HEK293 (cell line): ENCODE measurements around the gene INAVA.

Source experiments
- CTCF ChIA-PET: fragments of 350-600 bp; formaldehyde crosslinking; extraction: SDS; loops from one replicate; lab custom pipeline; 2021; ENCODE audit warnings: antibody characterized with exemption; lab: Yijun Ruan, JAX
- POLR2A ChIA-PET: fragments of 300-600 bp; formaldehyde crosslinking; extraction: SDS; loops from one replicate; lab custom pipeline; 2020; ENCODE audit warnings: antibody characterized with exemption, inconsistent platforms; lab: Yijun Ruan, JAX
- H3K27ac ChIP-seq: fragments of 200-500 bp; sonication (Bioruptor generic); 2 replicates; pipeline ENCODE4 v1.5.1; 2014; ENCODE audit warnings: low read depth, low read length, control low read depth, inconsistent platforms; ENCODE audit errors: extremely low read depth
- H3K36me3 ChIP-seq, 2 experiments: fragments of 200-500 bp in 1 of 2; sonication (Bioruptor generic) in 1 of 2; 1 replicate in 1 of 2; 2 replicates in 1 of 2; pipeline ENCODE4 v1.5.1; 2014 to 2017; ENCODE audit warnings: inconsistent platforms in 2 of 2, low read length in 2 of 2; ENCODE audit not compliant: control insufficient read depth in 2 of 2, insufficient read depth in 1 of 2
- H3K4me1 ChIP-seq: fragments of 200-500 bp; sonication (Bioruptor generic); 2 replicates; pipeline ENCODE4 v1.5.1; 2014; ENCODE audit warnings: mild to moderate bottlenecking, low read length, inconsistent platforms; ENCODE audit not compliant: control insufficient read depth, insufficient read depth
- H3K4me3 ChIP-seq: 2 replicates; pipeline ENCODE4 v1.5.1; 2011; ENCODE audit warnings: low read depth, mild to moderate bottlenecking, control low read depth, low read length, moderate library complexity
- H3K9me3 ChIP-seq: fragments of 200-500 bp; sonication (Bioruptor generic); 2 replicates; pipeline ENCODE4 v1.5.1; 2014; ENCODE audit warnings: low read depth, low read length, inconsistent platforms; ENCODE audit not compliant: control insufficient read depth, insufficient read depth
- GLI4 ChIP-seq: fragments of 450-650 bp; formaldehyde crosslinking; IDR thresholded peaks from 2 replicates; pipeline ENCODE4 v1.5.1; 2016; ENCODE audit warnings: missing biosample characterization, missing genetic modification characterization
- KLF1 ChIP-seq: fragments of 450-650 bp; formaldehyde crosslinking; IDR thresholded peaks from 2 replicates; pipeline ENCODE4 v1.5.1; 2016; ENCODE audit warnings: missing biosample characterization, missing genetic modification characterization
- MZF1 ChIP-seq: fragments of 450-650 bp; formaldehyde crosslinking; IDR thresholded peaks from 2 replicates; pipeline ENCODE4 v1.5.1; 2017; ENCODE audit warnings: missing biosample characterization, missing genetic modification characterization, borderline replicate concordance
- SP2 ChIP-seq: fragments of 450-650 bp; formaldehyde crosslinking; IDR thresholded peaks from 2 replicates; pipeline ENCODE4 v1.5.1; 2016; ENCODE audit warnings: missing biosample characterization, missing genetic modification characterization
- TCF7L2 ChIP-seq: IDR thresholded peaks from 2 replicates; pipeline ENCODE4 v1.6.1; 2011; ENCODE audit warnings: low read depth, mild to moderate bottlenecking, inconsistent platforms, low read length, moderate library complexity, borderline replicate concordance
- YY2 ChIP-seq: fragments of 450-650 bp; formaldehyde crosslinking; IDR thresholded peaks from 2 replicates; pipeline ENCODE4 v1.5.1; 2016; ENCODE audit warnings: missing biosample characterization, missing genetic modification characterization
- ZBTB7A ChIP-seq: fragments of 450-650 bp; formaldehyde crosslinking; IDR thresholded peaks from 2 replicates; pipeline ENCODE4 v1.5.1; 2016; ENCODE audit warnings: low read depth, missing biosample characterization, missing genetic modification characterization
- ZBTB8A ChIP-seq: fragments of 450-650 bp; formaldehyde crosslinking; IDR thresholded peaks from 2 replicates; pipeline ENCODE4 v1.5.1; 2016; ENCODE audit warnings: missing biosample characterization, missing genetic modification characterization
- ZIC2 ChIP-seq: fragments of 450-650 bp; formaldehyde crosslinking; IDR thresholded peaks from 2 replicates; pipeline ENCODE4 v1.5.1; 2016; ENCODE audit warnings: missing biosample characterization, missing genetic modification characterization
- ZNF114 ChIP-seq: fragments of 450-650 bp; formaldehyde crosslinking; IDR thresholded peaks from 2 replicates; pipeline ENCODE4 v1.5.0; 2017; ENCODE audit warnings: missing biosample characterization, missing genetic modification characterization
- ZNF175 ChIP-seq: fragments of 450-650 bp; formaldehyde crosslinking; IDR thresholded peaks from 2 replicates; pipeline ENCODE4 v1.5.1; 2016; ENCODE audit warnings: missing biosample characterization, missing genetic modification characterization
- ZNF202 ChIP-seq: fragments of 450-650 bp; formaldehyde crosslinking; IDR thresholded peaks from 2 replicates; pipeline ENCODE4 v1.5.1; 2016; ENCODE audit warnings: missing biosample characterization, missing genetic modification characterization, borderline replicate concordance
- ZNF274 ChIP-seq, 2 experiments: fragments of 200-500 bp in 1 of 2; fragments of 450-650 bp in 1 of 2; sonication (Bioruptor generic) in 1 of 2; formaldehyde crosslinking in 1 of 2; IDR thresholded peaks; 2 replicates each; pipeline versions ENCODE4 v1.5.1 to v1.6.1; 2014 to 2016; ENCODE audit warnings: borderline replicate concordance in 1 of 2, inconsistent platforms in 1 of 2, low read length in 1 of 2, missing biosample characterization in 1 of 2, missing genetic modification characterization in 1 of 2
- ZNF510 ChIP-seq: fragments of 450-650 bp; formaldehyde crosslinking; IDR thresholded peaks from 2 replicates; pipeline ENCODE4 v1.5.1; 2018; ENCODE audit warnings: mild to moderate bottlenecking, missing genetic modification characterization, missing biosample characterization; ENCODE audit not compliant: insufficient replicate concordance
- ZNF544 ChIP-seq: fragments of 450-650 bp; formaldehyde crosslinking; IDR thresholded peaks from 2 replicates; pipeline ENCODE4 v1.5.0; 2017; ENCODE audit warnings: missing biosample characterization, missing genetic modification characterization
- ZNF558 ChIP-seq: fragments of 450-650 bp; formaldehyde crosslinking; IDR thresholded peaks from 2 replicates; pipeline ENCODE4 v1.5.1; 2016; ENCODE audit warnings: missing biosample characterization, missing genetic modification characterization
- ZNF707 ChIP-seq: fragments of 450-650 bp; formaldehyde crosslinking; IDR thresholded peaks from 2 replicates; pipeline ENCODE4 v1.5.1; 2016; ENCODE audit warnings: missing biosample characterization, missing genetic modification characterization
- ZNF747 ChIP-seq: fragments of 450-650 bp; formaldehyde crosslinking; IDR thresholded peaks from 2 replicates; pipeline ENCODE4 v1.5.1; 2016; ENCODE audit warnings: missing biosample characterization, missing genetic modification characterization
- ZNF76 ChIP-seq: fragments of 450-650 bp; formaldehyde crosslinking; IDR thresholded peaks from 2 replicates; pipeline ENCODE4; 2016; ENCODE audit warnings: low read depth, missing biosample characterization, missing genetic modification characterization, borderline replicate concordance
- ZSCAN30 ChIP-seq: fragments of 450-650 bp; IDR thresholded peaks from 2 replicates; pipeline ENCODE4 v1.5.1; 2018; ENCODE audit warnings: missing biosample characterization, mild to moderate bottlenecking, missing genetic modification characterization, moderate library complexity
- TF ChIP-seq, protein P1 (sequence below): fragments of 450-650 bp; IDR thresholded peaks from 2 replicates; pipeline ENCODE4 v1.5.1; 2018; ENCODE audit warnings: missing biosample characterization, missing genetic modification characterization
- TF ChIP-seq, protein P2 (sequence below): fragments of 450-650 bp; formaldehyde crosslinking; IDR thresholded peaks from 2 replicates; pipeline ENCODE4 v1.5.1; 2017; ENCODE audit warnings: missing biosample characterization, missing genetic modification characterization
- TF ChIP-seq, protein P3 (sequence below): fragments of 450-650 bp; formaldehyde crosslinking; IDR thresholded peaks from 2 replicates; pipeline ENCODE4 v1.5.1; 2016; ENCODE audit warnings: missing biosample characterization, missing genetic modification characterization
- TF ChIP-seq, protein P4 (sequence below): fragments of 450-650 bp; formaldehyde crosslinking; IDR thresholded peaks from 2 replicates; pipeline ENCODE4 v1.5.1; 2017; ENCODE audit warnings: missing biosample characterization, missing genetic modification characterization
- TF ChIP-seq, protein P5 (sequence below): fragments of 450-650 bp; formaldehyde crosslinking; IDR thresholded peaks from 2 replicates; pipeline ENCODE4 v1.5.1; 2016; ENCODE audit warnings: missing biosample characterization, missing genetic modification characterization
- TF ChIP-seq, protein P6 (sequence below): fragments of 450-650 bp; formaldehyde crosslinking; IDR thresholded peaks from 2 replicates; pipeline ENCODE4 v1.5.1; 2016; ENCODE audit warnings: missing biosample characterization, missing genetic modification characterization
- TF ChIP-seq, protein P7 (sequence below): fragments of 450-650 bp; formaldehyde crosslinking; IDR thresholded peaks from 2 replicates; pipeline ENCODE4 v1.5.1; 2016; ENCODE audit warnings: missing biosample characterization, missing genetic modification characterization, borderline replicate concordance

INAVA gene

DNA sequence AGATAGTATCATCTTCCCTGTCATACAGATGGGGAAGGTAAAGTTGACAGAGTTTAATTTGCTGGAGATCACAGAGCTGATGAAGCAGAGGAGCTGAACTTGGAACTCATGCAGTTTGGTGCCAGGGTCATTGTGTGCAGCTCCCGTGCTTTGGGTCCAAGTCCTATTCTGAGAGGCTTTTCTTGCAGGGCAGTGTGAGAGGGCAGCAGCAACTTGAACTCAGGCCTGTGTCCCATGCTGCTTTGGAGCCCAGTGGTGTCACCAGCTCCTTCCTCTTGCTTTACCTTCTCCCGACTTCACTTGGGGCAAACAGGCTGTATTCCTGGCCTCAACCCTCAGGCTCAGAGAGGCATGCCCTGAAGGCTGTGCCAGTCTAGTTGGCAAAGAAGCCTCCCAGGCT, 24.7 kb downstream of the INAVA start:
- POLR2A ChIA-PET, result no interaction called here
- CTCF ChIA-PET, result interaction anchor here (0.6 to 1.2 kb wide), 4 partner anchors 14 to 420 kb away, joined by 3 to 4 read pairs (median 3); no protein-coding TSS in a partner anchor
- Histone ChIP-seq H3K4me1 (no peaks in the 10 kb centered on the region), H3K27ac (no peak overlapping the region), H3K36me3 (no peaks in the 10 kb centered on the region), H3K4me3 (no peak overlapping the region), H3K9me3 (no peaks in the 10 kb centered on the region)
- TF ChIP-seq ZIC2 (tag by site-specific recombination) (no peak), ZNF707 (no peak), ZNF175 (tag by site-specific recombination) (no peak), ZNF544 (no peak), ZBTB7A (tag by site-specific recombination) (no peak), ZNF558 (tag by site-specific recombination) (no peak), ZNF202 (tag by site-specific recombination) (no peak)
- TF ChIP-seq, protein P1, sequence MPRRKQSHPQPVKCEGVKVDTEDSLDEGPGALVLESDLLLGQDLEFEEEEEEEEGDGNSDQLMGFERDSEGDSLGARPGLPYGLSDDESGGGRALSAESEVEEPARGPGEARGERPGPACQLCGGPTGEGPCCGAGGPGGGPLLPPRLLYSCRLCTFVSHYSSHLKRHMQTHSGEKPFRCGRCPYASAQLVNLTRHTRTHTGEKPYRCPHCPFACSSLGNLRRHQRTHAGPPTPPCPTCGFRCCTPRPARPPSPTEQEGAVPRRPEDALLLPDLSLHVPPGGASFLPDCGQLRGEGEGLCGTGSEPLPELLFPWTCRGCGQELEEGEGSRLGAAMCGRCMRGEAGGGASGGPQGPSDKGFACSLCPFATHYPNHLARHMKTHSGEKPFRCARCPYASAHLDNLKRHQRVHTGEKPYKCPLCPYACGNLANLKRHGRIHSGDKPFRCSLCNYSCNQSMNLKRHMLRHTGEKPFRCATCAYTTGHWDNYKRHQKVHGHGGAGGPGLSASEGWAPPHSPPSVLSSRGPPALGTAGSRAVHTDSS (tag by site-specific recombination), result no peak
- TF ChIP-seq, protein P2, sequence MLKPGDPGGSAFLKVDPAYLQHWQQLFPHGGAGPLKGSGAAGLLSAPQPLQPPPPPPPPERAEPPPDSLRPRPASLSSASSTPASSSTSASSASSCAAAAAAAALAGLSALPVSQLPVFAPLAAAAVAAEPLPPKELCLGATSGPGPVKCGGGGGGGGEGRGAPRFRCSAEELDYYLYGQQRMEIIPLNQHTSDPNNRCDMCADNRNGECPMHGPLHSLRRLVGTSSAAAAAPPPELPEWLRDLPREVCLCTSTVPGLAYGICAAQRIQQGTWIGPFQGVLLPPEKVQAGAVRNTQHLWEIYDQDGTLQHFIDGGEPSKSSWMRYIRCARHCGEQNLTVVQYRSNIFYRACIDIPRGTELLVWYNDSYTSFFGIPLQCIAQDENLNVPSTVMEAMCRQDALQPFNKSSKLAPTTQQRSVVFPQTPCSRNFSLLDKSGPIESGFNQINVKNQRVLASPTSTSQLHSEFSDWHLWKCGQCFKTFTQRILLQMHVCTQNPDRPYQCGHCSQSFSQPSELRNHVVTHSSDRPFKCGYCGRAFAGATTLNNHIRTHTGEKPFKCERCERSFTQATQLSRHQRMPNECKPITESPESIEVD, result no peak
- TF ChIP-seq, protein P3, sequence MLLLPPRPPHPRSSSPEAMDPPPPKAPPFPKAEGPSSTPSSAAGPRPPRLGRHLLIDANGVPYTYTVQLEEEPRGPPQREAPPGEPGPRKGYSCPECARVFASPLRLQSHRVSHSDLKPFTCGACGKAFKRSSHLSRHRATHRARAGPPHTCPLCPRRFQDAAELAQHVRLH, result no peak
- TF ChIP-seq, protein P4, sequence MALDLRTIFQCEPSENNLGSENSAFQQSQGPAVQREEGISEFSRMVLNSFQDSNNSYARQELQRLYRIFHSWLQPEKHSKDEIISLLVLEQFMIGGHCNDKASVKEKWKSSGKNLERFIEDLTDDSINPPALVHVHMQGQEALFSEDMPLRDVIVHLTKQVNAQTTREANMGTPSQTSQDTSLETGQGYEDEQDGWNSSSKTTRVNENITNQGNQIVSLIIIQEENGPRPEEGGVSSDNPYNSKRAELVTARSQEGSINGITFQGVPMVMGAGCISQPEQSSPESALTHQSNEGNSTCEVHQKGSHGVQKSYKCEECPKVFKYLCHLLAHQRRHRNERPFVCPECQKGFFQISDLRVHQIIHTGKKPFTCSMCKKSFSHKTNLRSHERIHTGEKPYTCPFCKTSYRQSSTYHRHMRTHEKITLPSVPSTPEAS (tag by site-specific recombination), result no peak

DNA sequence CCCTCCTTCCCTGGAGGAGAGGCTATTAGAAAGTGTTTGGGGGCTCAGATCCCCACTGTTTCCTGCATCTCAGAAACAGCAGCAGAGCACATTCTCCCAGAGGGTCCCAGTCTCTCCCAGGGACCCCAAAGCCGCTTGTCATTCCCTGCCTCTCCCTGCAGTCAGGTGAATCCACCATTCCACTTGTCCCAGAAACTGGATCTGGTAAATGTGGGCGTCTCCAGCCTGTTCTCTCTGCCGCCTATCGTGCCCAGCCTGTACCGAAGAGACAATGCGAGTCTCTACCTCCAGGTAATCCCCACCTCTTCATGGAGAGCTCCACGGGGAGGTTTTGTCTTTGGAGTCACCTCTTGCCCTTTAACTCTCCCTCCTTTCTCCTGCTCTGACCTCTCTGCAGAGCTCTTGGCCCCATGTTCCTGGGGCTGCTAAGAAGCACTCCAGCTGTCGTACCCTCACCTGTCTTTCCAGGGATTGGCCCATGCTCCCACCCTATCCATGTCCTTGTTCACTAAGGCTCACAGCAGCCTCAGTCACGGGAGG, 26.9 kb downstream of the INAVA start:
- Histone ChIP-seq H3K36me3 (no peaks in the 10 kb centered on the region), H3K4me1 (no peaks in the 10 kb centered on the region), H3K4me3 (no peak overlapping the region), H3K9me3 (no peaks in the 10 kb centered on the region), H3K27ac (no peak overlapping the region)
- ChIA-PET POLR2A (no interaction called here), CTCF (no interaction called here)
- TF ChIP-seq TCF7L2, result no peak
- TF ChIP-seq ZNF274 (IDR thresholded peaks at IDR 0.05; ENCODE audit: low read length), result no peak
- no peak for TF ChIP-seq ZNF274 (tag by site-specific recombination; IDR thresholded peaks at IDR 0.05; ENCODE audit: borderline replicate concordance)
- no peak for TF ChIP-seq ZNF510 (tag by site-specific recombination)
- TF ChIP-seq MZF1 (tag by site-specific recombination), result no peak
- no peak for TF ChIP-seq YY2 (tag by site-specific recombination)
- TF ChIP-seq, protein P5, sequence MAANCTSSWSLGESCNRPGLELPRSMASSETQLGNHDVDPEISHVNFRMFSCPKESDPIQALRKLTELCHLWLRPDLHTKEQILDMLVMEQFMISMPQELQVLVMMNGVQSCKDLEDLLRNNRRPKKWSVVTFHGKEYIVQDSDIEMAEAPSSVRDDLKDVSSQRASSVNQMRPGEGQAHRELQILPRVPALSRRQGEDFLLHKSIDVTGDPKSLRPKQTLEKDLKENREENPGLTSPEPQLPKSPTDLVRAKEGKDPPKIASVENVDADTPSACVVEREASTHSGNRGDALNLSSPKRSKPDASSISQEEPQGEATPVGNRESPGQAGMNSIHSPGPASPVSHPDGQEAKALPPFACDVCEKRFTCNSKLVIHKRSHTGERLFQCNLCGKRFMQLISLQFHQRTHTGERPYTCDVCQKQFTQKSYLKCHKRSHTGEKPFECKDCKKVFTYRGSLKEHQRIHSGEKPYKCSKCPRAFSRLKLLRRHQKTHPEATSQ (tag by site-specific recombination), result no peak
- no peak for TF ChIP-seq KLF1 (tag by site-specific recombination)
- TF ChIP-seq ZSCAN30 (tag by site-specific recombination), result no peak
- TF ChIP-seq ZNF114 (tag by site-specific recombination), result no peak
- TF ChIP-seq SP2 (tag by site-specific recombination), result no peak
- TF ChIP-seq, protein P6, sequence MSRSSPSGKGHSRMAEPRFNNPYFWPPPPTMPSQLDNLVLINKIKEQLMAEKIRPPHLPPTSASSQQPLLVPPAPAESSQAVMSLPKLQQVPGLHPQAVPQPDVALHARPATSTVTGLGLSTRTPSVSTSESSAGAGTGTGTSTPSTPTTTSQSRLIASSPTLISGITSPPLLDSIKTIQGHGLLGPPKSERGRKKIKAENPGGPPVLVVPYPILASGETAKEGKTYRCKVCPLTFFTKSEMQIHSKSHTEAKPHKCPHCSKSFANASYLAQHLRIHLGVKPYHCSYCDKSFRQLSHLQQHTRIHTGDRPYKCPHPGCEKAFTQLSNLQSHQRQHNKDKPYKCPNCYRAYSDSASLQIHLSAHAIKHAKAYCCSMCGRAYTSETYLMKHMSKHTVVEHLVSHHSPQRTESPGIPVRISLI (tag by site-specific recombination), result no peak
- no peak for TF ChIP-seq GLI4 (tag by site-specific recombination)
- TF ChIP-seq ZIC2 (tag by site-specific recombination), result no peak
- TF ChIP-seq, protein P7, sequence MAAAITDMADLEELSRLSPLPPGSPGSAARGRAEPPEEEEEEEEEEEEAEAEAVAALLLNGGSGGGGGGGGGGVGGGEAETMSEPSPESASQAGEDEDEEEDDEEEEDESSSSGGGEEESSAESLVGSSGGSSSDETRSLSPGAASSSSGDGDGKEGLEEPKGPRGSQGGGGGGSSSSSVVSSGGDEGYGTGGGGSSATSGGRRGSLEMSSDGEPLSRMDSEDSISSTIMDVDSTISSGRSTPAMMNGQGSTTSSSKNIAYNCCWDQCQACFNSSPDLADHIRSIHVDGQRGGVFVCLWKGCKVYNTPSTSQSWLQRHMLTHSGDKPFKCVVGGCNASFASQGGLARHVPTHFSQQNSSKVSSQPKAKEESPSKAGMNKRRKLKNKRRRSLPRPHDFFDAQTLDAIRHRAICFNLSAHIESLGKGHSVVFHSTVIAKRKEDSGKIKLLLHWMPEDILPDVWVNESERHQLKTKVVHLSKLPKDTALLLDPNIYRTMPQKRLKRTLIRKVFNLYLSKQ (tag by site-specific recombination), result no peak
- TF ChIP-seq ZNF76 (tag by site-specific recombination), result no peak
- TF ChIP-seq ZNF747 (tag by site-specific recombination), result no peak
- no peak for TF ChIP-seq ZBTB8A (tag by site-specific recombination)
